SK-N-SH (cell line): ENCODE measurements around the gene ANKRD62. TPM values are rescaled to one million over a fixed set of nuclear protein-coding genes. Genes with fewer than 3 reads are reported as not detected.
"Not testable (repeated sequence)": the region's sequence is repeated elsewhere in the genome, so short reads cannot be mapped to it uniquely, and the experiment has no call there.

Source experiments
- CTCF ChIA-PET: fragments of 300-600, 350-600 bp; formaldehyde crosslinking; extraction: SDS; loops from one replicate; lab custom pipeline; 2021; lab: Yijun Ruan, JAX
- POLR2A ChIA-PET: fragments of 350-600 bp; sonication (Branson Sonifier 250); formaldehyde crosslinking; extraction: SDS; loops from one replicate; lab custom pipeline; 2020; ENCODE audit warnings: antibody characterized with exemption, inconsistent platforms; lab: Yijun Ruan, JAX
- DNase-seq: peaks from one replicate; pipeline ENCODE4 v3.0.0; 2012
- H2AFZ ChIP-seq: fragments of 200-600 bp; sonication (generic); 2 replicates; pipeline ENCODE4 v1.8.1; 2016; ENCODE audit warnings: antibody characterized with exemption, mild to moderate bottlenecking, low read depth
- H3F3A ChIP-seq: fragments of 200-600 bp; sonication (generic); replicated peaks from 2 replicates; pipeline ENCODE3; 2016; ENCODE audit warnings: antibody characterized with exemption, mild to moderate bottlenecking; ENCODE audit not compliant: insufficient read depth
- H3K27ac ChIP-seq, 2 experiments: fragments of 200-500 bp in 1 of 2; fragments of 200-600 bp in 1 of 2; sonication (Bioruptor generic) in 1 of 2; sonication (generic), shearing (Covaris generic) in 1 of 2; 2 replicates each; pipeline versions ENCODE4 v1.5.1 to v1.6.1; 2014 to 2016; ENCODE audit warnings: low read depth in 2 of 2, inconsistent platforms in 1 of 2, low read length in 1 of 2, mild to moderate bottlenecking in 1 of 2, mixed read lengths in 1 of 2
- H3K27me3 ChIP-seq: fragments of 200-600 bp; sonication (generic), shearing (Covaris generic); 2 replicates; pipeline ENCODE4 v1.6.1; 2016; ENCODE audit warnings: mixed run types; ENCODE audit not compliant: insufficient read depth
- H3K36me3 ChIP-seq, 2 experiments: fragments of 200-500 bp in 1 of 2; fragments of 200-600 bp in 1 of 2; sonication (Bioruptor generic) in 1 of 2; sonication (generic) in 1 of 2; replicated peaks in 1 of 2; 2 replicates each; pipeline versions ENCODE3 to v1.5.1; 2014 to 2016; ENCODE audit warnings: low read length in 1 of 2, mild to moderate bottlenecking in 1 of 2; ENCODE audit not compliant: insufficient read depth in 2 of 2, control insufficient read depth in 1 of 2
- H3K4me1 ChIP-seq, 2 experiments: fragments of 200-500 bp in 1 of 2; fragments of 200-600 bp in 1 of 2; sonication (Bioruptor generic) in 1 of 2; sonication (generic), shearing (Covaris generic) in 1 of 2; 2 replicates each; pipeline versions ENCODE4 v1.5.1 to v1.6.1; 2014 to 2016; ENCODE audit warnings: low read depth in 1 of 2, low read length in 1 of 2, mixed run types in 1 of 2; ENCODE audit not compliant: insufficient read depth in 2 of 2, control insufficient read depth in 1 of 2
- H3K4me2 ChIP-seq: fragments of 200-600 bp; sonication (generic), shearing (Covaris generic); 2 replicates; pipeline ENCODE4 v1.6.1; 2017; ENCODE audit warnings: mixed run types
- H3K4me3 ChIP-seq, 2 experiments: fragments of 200-500 bp in 1 of 2; fragments of 200-600 bp in 1 of 2; sonication (Bioruptor generic) in 1 of 2; sonication (generic), shearing (Covaris generic) in 1 of 2; 2 replicates each; pipeline versions ENCODE4 v1.5.1 to v1.8.1; 2014 to 2016; ENCODE audit warnings: low read depth in 2 of 2, inconsistent platforms in 1 of 2, low read length in 1 of 2, mild to moderate bottlenecking in 1 of 2, mixed read lengths in 1 of 2, moderate library complexity in 1 of 2
- H3K79me2 ChIP-seq: fragments of 200-600 bp; sonication (generic); 2 replicates; pipeline ENCODE4 v1.8.1; 2017; ENCODE audit warnings: mild to moderate bottlenecking; ENCODE audit not compliant: insufficient read depth
- H3K9ac ChIP-seq: fragments of 200-600 bp; sonication (generic); 2 replicates; pipeline ENCODE4 v1.6.1; 2017; ENCODE audit warnings: mixed run types
- H3K9me2 ChIP-seq: fragments of 200-600 bp; sonication (generic); 2 replicates; pipeline ENCODE4 v1.6.1; 2017; ENCODE audit warnings: mixed run types
- H3K9me3 ChIP-seq: fragments of 200-600 bp; sonication (generic); 2 replicates; pipeline ENCODE4 v1.6.1; 2017; ENCODE audit warnings: mixed run types, mild to moderate bottlenecking, moderate library complexity
- H4K20me1 ChIP-seq: fragments of 200-600 bp; sonication (generic); 2 replicates; pipeline ENCODE4 v1.6.1; 2017; ENCODE audit warnings: mild to moderate bottlenecking, mixed run types; ENCODE audit not compliant: insufficient read depth
- EZH2phosphoT487 ChIP-seq: fragments of 200-600 bp; sonication (generic); IDR thresholded peaks from 2 replicates; pipeline ENCODE4 v1.6.1; 2017; ENCODE audit warnings: low read depth, mixed run types, mild to moderate bottlenecking, antibody characterized with exemption, moderate library complexity, borderline replicate concordance
- FOXJ3 ChIP-seq: sonication (generic); formaldehyde crosslinking; IDR thresholded peaks from 2 replicates; pipeline ENCODE4 v1.5.1; 2020; ENCODE audit warnings: mild to moderate bottlenecking, missing genetic modification reagents
- FOXM1 ChIP-seq: IDR thresholded peaks from 2 replicates; pipeline ENCODE4 v1.4.0; 2012; ENCODE audit warnings: low read depth, mild to moderate bottlenecking
- JUND ChIP-seq: IDR thresholded peaks from 2 replicates; pipeline ENCODE4 v1.4.0; 2012
- MAX ChIP-seq: IDR thresholded peaks from 2 replicates; pipeline ENCODE4 v1.4.0; 2012; ENCODE audit warnings: low read depth
- PBX3 ChIP-seq: IDR thresholded peaks from 2 replicates; pipeline ENCODE4; 2012
- SIN3A ChIP-seq: IDR thresholded peaks from 2 replicates; pipeline ENCODE4 v1.6.1; 2012; ENCODE audit warnings: low read depth, mild to moderate bottlenecking, low read length, moderate library complexity, borderline replicate concordance
- TAF1 ChIP-seq: IDR thresholded peaks from 2 replicates; pipeline ENCODE4 v1.6.1; 2012; ENCODE audit warnings: low read depth, mild to moderate bottlenecking, low read length, moderate library complexity, borderline replicate concordance
- TEAD4 ChIP-seq: IDR thresholded peaks from 2 replicates; pipeline ENCODE4 v1.4.0; 2012; ENCODE audit warnings: mild to moderate bottlenecking, borderline replicate concordance; ENCODE audit not compliant: insufficient read depth
- YY1 ChIP-seq: IDR thresholded peaks from 2 replicates; pipeline ENCODE4 v1.4.0; 2012; ENCODE audit warnings: low read depth, mild to moderate bottlenecking
- WGBS: methylation state at CpG from one replicate; pipeline ENCODE4 v1.1.6; 2017; ENCODE audit warnings: low lambda C conversion rate; 5-methylcytosine and 5-hydroxymethylcytosine counted together
- polyA plus RNA-seq, 3 experiments: library from polyadenylated mRNA; depleted of rRNA; stranded (reverse); fragments of >200 nt; gene quantifications; 2 replicates each; pipeline ENCODE4 v1.2.3, GENCODE V29; 2012

The ANKRD62 gene
- polyA plus RNA-seq, 1 of the 3 experiments (the other 2 are of a cell fraction) = not detected

DNA sequence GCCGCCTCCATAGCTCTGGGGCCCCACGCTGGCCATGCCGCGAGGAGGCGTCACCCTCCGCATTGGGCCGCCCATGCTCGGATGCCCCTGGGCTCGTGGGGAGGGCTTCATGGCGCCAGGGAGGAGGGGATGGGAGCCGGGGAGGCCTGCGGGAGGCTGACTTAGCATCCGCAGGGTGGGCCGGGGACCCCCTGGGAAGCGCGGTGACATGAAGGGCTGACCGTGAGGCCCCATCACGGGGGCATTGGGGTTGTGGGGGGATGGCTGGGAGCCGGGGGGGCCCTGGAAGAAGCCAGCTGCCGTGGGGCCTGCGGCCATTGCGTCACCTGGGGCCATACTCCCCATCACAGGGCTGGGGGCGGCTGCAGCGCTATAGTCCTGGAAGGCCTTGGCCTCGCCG, 26.0 kb upstream of the ANKRD62 start (continued):
- TF ChIP-seq EZH2phosphoT487 (no peak), TAF1 (no peak)

DNA sequence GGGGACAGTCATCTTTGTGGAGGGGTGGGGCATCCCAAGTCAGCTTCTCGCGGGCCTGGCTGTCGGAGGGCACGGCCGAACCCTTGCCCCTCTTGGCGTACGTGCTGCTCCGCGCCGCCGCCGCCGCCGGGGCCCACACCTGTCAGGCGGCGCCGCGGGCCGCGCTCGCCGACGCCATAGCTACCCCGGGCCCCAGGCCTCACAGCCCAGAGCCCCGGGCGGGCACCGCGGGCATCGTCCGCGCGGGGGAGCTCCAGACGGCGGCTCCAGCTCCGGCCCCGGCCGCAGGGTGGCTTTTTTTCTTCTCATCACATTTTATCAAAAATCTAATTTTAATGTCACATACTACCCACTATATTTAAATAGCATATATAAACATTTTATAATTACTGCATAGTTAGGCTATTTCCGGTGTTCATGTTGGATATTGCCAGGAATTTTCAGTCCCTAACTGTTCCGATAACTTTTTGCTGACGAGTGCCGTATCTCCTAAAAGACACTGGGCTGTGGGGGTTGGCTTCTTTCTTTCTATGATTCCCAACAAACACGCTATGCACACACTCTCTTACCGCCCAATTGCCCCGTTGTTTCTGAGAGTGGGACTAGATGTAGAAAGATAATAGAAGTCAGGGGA, 25.2 kb upstream of the ANKRD62 start:
- H3K4me3 ChIP-seq, H3K4me2 ChIP-seq, DNase-seq, H3K9ac ChIP-seq, H2AFZ ChIP-seq, H3K4me1 ChIP-seq, H3K36me3 ChIP-seq, H3K27me3 ChIP-seq, H4K20me1 ChIP-seq, POLR2A ChIA-PET, H3F3A ChIP-seq, H3K27ac ChIP-seq, H3K79me2 ChIP-seq, H3K9me2 ChIP-seq, CTCF ChIA-PET, H3K9me3 ChIP-seq: not testable (repeated sequence)
- WGBS = 86% methylated on average over 39 of the region's 44 CpGs

GRCh38 chr18:12068950-12069320, 24.7 kb upstream of the ANKRD62 start:
- ChIA-PET POLR2A (no interaction called here), CTCF (no interaction called here)

DNA sequence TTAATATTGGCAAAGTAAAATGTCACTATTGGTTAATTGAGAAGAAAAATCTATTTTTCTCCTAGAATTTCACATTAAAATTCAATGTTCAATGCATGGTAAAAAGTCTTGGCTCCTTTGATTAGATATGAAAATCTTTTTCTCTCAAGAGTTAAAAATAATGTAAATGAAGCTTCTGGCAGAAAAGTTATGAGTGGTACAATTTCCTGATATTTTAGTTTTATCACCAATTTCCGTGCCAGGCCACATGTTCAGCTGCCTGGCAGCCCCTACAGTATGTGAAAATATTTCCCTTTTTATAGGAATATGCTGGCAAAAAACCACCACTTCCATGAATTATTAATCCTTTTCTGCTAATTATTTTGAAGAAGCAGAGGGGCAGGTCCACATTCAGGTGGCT, 22.6 kb upstream of the ANKRD62 start:
- CTCF ChIA-PET, DNase-seq, H3K4me2 ChIP-seq, H3K79me2 ChIP-seq, H2AFZ ChIP-seq, H4K20me1 ChIP-seq, POLR2A ChIA-PET, H3K36me3 ChIP-seq, H3K4me1 ChIP-seq, H3K27me3 ChIP-seq, H3F3A ChIP-seq, H3K27ac ChIP-seq, H3K4me3 ChIP-seq, H3K9me2 ChIP-seq, H3K9ac ChIP-seq, H3K9me3 ChIP-seq: not testable (repeated sequence)
- 56% methylated on average over 1 of the region's 1 CpG for WGBS

More at GRCh38 chr18:12068950-12069320, 24.7 kb upstream of the ANKRD62 start:
- WGBS = 81% methylated on average over 3 of the region's 3 CpGs
- no peaks in the 10 kb centered on the region for H3K9me3 ChIP-seq
- H3K4me2 ChIP-seq = no peak overlapping the region
- H3F3A ChIP-seq = no peaks in the 10 kb centered on the region
- no peak for TF ChIP-seq JUND
- TF ChIP-seq SIN3A = no peak
- no peak for TF ChIP-seq TEAD4
- no peak for TF ChIP-seq PBX3
- TF ChIP-seq TAF1 = no peak
- TF ChIP-seq FOXM1 = no peak
- TF ChIP-seq FOXJ3 = no peak
- no peak for TF ChIP-seq MAX
- TF ChIP-seq EZH2phosphoT487 = no peak
- TF ChIP-seq YY1 = no peak
- DNase-seq = no peak
- H2AFZ ChIP-seq = no peak overlapping the region
- H3K4me3 ChIP-seq = no peak overlapping the region
- H3K27ac ChIP-seq = no peak overlapping the region
- no peak overlapping the region for H3K9ac ChIP-seq
- no peaks in the 10 kb centered on the region; the same call in 1 of the 2 replicates for H3K27me3 ChIP-seq
- H3K36me3 ChIP-seq = no peaks in the 10 kb centered on the region
- H4K20me1 ChIP-seq = no peaks in the 10 kb centered on the region
- H3K79me2 ChIP-seq = no peaks in the 10 kb centered on the region
- H3K4me1 ChIP-seq = no peaks in the 10 kb centered on the region; a peak in 1 of 4 replicates
- H3K9me2 ChIP-seq = no peaks in the 10 kb centered on the region
